ENCODE results near the gene CACNB2.
A peak's percentile ranks its signal among the peaks of the same experiment; 100 is the strongest.
"Not testable (repeated sequence)": the region's sequence is repeated elsewhere in the genome, so short reads cannot be mapped to it uniquely, and the experiment has no call there.

CACNB2 gene

DNA sequence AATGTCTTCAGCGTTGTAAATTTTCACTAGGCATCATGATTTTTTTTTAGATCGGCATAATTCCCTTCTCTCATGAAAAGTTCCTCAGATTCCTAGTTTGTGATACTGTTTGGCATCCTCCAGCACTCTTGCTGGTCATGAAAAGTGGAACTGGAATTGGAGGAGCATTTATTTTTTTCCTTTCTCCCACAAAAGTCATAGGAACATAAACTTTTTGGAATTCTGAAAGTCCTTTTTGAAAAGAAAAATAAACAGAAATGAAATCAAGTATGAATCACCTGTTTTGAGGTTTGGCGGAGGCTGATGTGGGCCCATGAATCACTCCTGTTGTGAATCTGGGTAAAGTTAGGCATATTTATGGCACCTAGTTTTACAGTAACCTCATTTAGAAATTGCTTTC lies 17.7 kb downstream of the CACNB2 start:
- FAIRE-seq (peak; percentile 77), DNase-seq (ENCODE audit: insufficient read length, low spot score) (peak; percentile 16)
- no peak for TF ChIP-seq POLR2A (IDR thresholded peaks at IDR 0.05; ENCODE audit: low read depth, low read length)

DNA sequence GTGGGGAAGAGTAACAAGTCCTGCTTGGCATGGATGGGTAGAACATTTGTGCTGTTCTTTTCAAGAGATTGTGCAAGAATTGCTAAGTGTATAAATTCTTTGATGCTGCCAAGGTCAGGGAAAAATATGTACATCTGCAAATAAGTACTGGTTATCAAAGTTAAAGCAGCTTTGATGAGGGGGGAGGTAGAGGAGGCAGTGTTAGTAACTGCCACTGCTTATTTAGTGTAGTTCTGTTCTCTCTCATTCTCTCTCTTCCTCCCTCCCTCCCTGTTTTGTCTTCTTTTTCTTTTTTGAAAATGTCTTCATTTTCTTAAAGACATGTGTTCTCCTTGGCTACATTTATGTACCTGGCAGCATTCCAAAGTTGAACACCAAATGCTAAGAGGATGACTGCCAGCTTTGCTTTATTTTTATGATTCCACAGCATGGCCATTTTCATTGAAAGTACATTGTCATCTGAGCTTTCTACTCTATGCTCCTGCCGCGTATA lies 18.6 kb downstream of the CACNB2 start:
- no peak for FAIRE-seq
- TF ChIP-seq POLR2A (IDR thresholded peaks at IDR 0.05; ENCODE audit: low read depth, low read length) = no peak
- DNase-seq (ENCODE audit: insufficient read length, low spot score) = no peak

DNA sequence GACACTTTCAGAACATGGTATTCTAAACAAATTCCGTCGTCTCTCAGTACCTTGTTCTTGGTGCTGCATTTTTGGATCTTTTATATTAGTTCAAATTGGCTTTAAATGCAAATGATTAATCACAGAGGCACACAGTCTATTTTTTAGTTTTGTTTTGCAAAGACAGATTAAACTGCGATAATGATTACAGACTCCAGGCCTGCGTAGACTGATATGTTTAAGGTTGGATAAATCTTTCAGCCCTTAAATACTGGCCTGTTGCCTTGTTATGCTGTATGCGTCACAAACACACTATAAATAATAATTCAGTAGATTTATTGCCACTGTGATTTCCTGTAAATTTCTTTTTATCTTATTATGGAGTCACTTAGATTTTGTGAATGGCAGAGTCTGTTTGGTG lies 19.3 kb downstream of the CACNB2 start:
- no peak for FAIRE-seq
- no peak for DNase-seq (ENCODE audit: insufficient read length, low spot score)
- no peak for TF ChIP-seq POLR2A (IDR thresholded peaks at IDR 0.05; ENCODE audit: low read depth, low read length)

DNA sequence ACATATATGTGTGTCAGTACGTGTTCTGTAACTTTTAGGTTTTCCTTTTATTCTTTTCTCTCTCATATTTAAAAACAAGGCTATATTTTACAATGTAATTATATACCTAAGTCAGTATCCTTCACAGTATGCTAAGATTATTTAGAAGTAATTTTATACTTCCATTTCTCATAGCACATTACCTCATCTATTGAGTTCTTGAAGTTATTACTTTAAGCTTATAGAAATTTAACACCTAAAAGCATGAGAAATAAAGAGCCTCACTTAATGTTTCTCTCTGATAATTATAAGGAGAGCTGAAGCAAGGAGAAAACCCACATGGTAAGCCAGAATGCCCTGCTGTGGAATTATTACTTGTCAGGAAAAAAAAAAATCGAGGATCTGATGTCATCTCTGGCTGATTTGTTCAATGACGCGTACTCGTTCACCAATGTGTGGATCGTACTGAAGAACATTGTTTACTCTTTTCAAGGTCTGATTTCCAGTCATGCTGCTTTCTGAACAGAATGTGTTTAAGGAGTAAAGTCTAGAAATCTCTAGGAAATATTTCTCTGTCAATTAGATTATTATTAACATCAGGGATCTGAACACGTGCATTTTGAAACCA lies 21.9 kb downstream of the CACNB2 start:
- FAIRE-seq = no peak

DNA sequence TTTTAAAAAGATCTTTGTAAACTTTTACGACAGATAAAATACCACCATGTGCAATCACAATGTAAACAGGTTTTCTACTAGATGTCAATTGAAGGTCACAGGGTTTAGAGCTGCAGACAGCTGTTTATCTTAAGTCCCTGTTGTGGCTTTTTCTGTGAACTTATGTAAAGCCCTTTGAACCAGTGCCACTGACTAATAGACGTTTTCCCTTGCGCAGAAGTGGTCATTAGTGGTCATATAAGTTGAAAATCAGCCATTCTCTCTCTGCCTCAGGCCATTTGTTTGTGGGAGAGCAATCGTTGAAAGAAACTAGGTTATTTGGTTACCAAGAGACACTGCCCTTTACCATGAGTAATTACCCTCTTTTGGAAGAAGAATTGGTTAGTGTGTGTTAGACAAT lies 23.9 kb downstream of the CACNB2 start:
- TF ChIP-seq POLR2A (IDR thresholded peaks at IDR 0.05; ENCODE audit: low read depth, low read length) = no peak
- FAIRE-seq = no peak
- DNase-seq (ENCODE audit: insufficient read length, low spot score) = no peak

More for the DNA sequence above, 21.9 kb downstream of the CACNB2 start:
- no peak for DNase-seq (ENCODE audit: insufficient read length, low spot score)
- no peak for TF ChIP-seq POLR2A (IDR thresholded peaks at IDR 0.05; ENCODE audit: low read depth, low read length)

DNA sequence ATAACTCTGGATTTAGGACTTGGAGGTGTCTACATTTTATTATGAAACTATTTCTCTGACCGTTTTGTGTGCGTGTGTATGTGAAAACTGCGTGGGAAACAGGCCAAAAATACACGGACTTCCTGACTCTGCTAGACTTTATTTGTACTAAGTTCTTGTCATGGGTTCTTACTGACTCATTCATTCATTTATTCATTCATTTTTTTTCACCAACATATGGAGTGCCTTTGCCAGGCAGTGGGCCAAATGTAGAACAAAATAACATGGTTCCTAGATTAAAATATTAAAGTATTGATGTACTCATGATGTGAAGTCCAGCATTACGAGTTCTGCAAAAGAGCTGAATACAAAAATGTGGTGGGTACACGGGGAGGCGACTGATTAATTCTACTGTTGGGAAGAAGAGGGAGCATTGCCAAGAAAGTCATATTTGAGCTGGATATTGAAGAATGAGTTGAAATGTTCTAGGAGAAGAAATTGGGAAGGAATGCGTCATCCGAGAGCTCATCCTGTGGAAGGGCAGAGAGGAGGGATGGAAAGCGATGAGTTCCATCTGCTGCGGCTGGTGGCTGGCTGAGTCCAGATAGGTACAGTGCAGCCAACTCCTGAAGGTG lies 24.6 kb downstream of the CACNB2 start:
- DNase-seq (ENCODE audit: insufficient read length, low spot score) = no peak
- FAIRE-seq = no peak
- no peak for TF ChIP-seq POLR2A (IDR thresholded peaks at IDR 0.05; ENCODE audit: low read depth, low read length)

DNA sequence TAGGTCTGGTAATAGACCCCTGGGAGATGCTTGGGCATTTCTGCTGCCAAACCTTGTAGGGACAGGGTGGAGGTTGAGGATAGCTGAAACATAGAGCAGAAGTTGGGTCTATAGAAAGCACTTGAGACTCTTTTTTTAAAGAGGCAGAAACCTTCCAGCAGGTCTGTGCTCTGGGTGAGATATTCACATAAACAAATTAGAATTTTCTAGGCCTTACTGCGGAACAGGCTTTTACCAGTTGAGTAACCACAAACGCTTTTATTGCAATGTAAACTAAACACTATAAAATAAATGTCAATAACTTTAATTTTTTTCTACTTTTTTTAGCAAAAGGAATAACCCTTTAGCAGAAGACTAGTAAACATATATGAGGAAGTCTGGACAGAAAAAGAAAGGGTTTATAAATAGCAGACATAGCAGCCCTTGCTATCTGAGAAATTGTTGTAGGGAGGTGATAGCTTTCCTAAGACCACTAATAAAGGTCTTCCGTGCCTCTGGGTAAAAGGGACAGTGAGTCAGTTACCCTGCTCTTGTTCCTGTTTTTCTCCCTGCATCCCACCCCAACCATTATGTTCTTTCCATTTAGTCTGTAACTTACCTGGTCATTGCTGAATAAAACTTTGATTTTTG lies 38.7 kb downstream of the CACNB2 start:
- DNase-seq (ENCODE audit: insufficient read length, low spot score) (no peak), FAIRE-seq (no peak)
- TF ChIP-seq POLR2A (IDR thresholded peaks at IDR 0.05; ENCODE audit: low read depth, low read length) = no peak

DNA sequence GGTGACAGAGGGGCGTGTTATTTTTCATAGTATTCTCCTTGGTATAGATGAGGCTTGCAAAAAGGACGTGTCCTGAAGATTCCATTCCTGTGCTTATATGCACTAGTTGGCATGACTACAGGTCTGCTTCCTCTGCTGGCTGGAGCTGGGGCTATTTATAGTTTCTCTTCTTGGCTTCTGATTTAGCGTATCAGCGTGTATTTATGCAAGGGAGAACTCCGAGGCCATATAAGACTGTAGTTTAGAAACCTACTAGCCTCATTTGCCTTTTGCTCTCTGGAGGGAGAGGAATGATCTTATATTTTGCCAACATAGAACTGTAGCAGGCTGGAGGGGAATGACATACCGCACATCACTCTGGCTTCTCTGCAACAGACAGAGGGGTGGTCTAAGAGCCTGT lies 39.7 kb downstream of the CACNB2 start:
- FAIRE-seq (no peak), DNase-seq (ENCODE audit: insufficient read length, low spot score) (no peak)
- no peak for TF ChIP-seq POLR2A (IDR thresholded peaks at IDR 0.05; ENCODE audit: low read depth, low read length)

DNA sequence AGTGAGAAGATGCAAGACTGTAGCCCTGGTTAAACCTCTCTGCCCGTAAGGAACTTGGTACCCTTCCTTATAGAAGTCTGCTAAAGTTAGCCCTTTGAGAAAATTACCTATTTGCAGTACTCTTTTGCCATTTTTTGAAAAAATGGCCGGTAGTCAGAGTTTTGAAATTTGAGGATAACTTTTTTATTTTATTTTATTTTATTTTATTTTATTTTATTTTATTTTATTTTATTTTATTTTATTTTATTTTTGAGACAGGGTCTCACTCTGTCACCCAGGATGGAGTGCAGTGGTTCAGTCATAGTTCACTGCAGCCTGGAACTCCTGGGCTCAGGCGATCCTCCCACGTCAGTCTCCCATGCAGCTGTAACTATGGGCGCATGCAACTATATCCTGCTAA lies 41.2 kb downstream of the CACNB2 start:
- FAIRE-seq; DNase-seq (ENCODE audit: insufficient read length, low spot score): not testable (repeated sequence)

DNA sequence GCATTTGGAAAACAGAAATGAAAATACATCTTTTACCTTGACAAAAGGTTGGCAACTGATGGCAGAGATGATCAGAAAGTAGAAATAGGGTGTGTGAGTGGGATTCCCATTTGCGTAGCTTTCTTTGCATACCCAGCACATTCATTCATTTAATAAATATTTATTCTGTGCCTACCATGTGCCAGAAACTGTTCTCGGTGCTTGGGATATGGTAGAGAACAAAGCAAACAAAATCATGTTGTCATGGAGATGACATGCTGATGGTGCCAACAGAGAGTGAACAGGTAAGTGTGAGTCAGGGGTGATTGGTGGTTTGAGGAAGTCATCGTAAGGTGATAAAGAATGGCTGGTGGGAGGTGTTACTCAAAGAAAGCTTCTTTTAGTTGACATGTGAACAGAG lies 45.4 kb downstream of the CACNB2 start:
- TF ChIP-seq POLR2A (IDR thresholded peaks at IDR 0.05; ENCODE audit: low read depth, low read length) = no peak
- FAIRE-seq (no peak), DNase-seq (ENCODE audit: insufficient read length, low spot score) (no peak)

DNA sequence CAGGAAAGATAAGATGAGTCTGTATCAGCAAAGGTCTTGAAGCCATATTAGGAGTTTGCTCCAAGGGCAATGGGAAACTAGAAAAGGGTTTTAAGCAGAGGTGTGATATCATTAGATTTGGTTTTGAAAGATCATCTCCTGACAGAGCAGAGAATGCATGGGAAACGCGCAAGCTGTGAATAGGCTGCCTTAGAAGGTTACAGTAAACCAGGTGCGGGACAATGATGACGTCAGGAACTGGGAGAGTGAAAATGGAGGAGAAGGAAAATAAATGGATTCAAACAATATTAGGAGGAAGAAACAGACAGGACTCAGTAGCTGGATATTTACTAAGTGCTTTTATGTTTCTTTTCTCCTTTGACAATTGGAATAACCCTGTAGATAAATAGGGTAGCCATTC lies 50.6 kb downstream of the CACNB2 start:
- FAIRE-seq = no peak
- DNase-seq (ENCODE audit: insufficient read length, low spot score) = no peak
- no peak for TF ChIP-seq POLR2A (IDR thresholded peaks at IDR 0.05; ENCODE audit: low read depth, low read length)

DNA sequence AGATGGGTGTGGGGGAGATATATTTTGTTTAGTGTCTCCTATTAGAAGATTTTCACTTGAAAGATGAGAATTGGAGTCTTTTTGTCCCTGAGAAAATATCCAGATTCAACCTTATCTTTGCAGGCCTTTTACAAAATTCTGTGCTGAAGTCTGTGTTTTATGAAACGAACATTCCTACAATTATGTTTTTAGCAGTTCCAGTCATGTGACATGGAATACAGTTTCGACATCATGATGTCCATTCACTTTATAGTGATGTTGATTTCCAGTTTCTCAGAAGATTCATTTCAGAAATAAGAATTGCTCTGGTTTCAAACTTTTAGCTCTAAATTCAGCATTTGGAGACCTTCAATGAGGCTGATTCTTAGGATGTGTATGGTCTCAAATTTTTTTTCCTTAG lies 54.4 kb downstream of the CACNB2 start:
- no peak for FAIRE-seq

DNA sequence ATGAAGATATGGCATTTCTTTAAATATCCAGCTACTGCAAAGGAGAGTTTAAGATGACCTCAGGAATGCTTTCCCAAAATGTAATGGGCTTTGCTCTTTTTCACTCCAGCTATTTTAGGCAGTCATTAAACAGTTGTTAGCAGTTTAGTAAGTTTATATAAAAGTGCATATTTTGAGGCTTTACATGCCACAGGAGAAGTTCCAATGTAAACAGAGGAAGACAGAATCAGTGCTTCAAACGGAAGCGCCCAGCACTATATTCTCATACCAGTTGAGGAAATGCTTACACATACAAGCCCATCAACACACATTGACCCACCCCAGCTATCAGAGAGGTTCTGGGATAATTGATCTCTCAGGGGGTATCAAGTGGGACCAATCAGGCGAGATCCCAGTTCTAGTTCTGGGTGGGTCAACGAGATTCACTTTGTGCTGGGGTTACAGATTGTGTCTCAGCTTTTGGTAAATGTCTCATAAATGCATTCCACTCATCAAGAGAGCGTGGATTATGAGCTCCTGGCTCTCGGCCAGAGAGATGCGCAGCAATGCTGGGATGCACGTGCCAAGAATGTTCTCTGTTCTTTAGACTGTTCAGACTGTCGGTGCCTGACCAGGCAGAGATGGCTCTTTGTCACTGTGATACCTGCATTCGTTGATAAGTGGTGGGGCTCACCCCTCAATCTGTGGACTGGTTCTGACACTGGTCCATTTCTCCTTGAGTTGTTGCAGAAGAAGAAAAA lies 55.0 kb downstream of the CACNB2 start:
- TF ChIP-seq POLR2A (IDR thresholded peaks at IDR 0.05; ENCODE audit: low read depth, low read length) = no peak
- DNase-seq (ENCODE audit: insufficient read length, low spot score) = no peak
- FAIRE-seq = no peak

More for the DNA sequence above, 54.4 kb downstream of the CACNB2 start:
- TF ChIP-seq POLR2A (IDR thresholded peaks at IDR 0.05; ENCODE audit: low read depth, low read length) = no peak
- no peak for DNase-seq (ENCODE audit: insufficient read length, low spot score)

DNA sequence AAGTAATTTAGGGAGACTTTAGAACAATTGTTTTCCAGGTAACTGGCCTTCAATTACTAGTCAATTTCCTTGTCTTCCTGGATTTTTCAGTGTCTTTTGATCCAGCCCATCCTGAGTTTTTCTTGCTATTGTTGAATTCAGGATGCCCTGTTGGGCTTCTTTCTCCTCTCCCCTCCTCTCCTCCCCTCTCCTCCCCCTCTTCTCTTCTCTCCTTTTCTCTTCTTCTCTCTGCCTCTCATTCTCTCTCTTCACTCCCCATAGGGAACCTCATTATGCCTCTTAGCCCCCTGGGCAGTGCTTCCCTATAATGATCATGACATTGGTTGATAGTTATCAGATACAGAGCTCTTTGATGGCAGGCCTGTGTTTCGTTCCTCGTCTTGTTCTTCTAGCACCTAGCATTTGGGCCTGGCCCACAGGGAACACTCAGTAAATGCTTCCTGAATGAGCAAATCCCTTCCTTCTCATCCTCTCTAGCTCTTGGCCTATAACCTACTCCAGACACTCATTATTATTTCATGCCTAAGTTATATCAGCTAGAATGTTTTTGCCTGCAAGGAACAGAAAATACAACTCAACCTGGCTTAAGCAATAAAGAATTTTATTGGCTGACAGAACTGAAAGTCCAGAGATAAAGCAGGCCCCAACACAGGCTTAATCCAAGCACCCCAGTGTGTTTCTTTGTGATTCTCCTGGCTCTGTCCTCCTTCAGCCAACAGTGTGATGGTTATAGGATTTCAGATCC lies 56.8 kb downstream of the CACNB2 start:
- DNase-seq (ENCODE audit: insufficient read length, low spot score) (no peak), FAIRE-seq (no peak)
- no peak for TF ChIP-seq POLR2A (IDR thresholded peaks at IDR 0.05; ENCODE audit: low read depth, low read length)

Measured in H54 (cell line).